Panc1 (cell line): ENCODE data around the gene ACOXL. TPM values are rescaled to one million over a fixed set of nuclear protein-coding genes. Genes with fewer than 3 reads are reported as not detected.

Source experiments
- ATAC-seq: fragments of 200-7000 bp; cut with Tn5 transposase; 2 replicates; pipeline ENCODE4 v1.9.1; 2020; ENCODE audit warnings: mild to moderate bottlenecking, moderate library complexity
- BruUV-seq: library from RNA; stranded (reverse); fragments of 400-500 nt; replicated peaks from 2 replicates; lab custom pipeline; 2021; lab: Mats Ljungman, UMichigan
- CTCF ChIA-PET: fragments of 300-600 bp; sonication (Branson Sonifier 250); formaldehyde crosslinking; loops from one replicate; lab custom pipeline; 2022; ENCODE audit warnings: antibody characterized with exemption; lab: Charles Lee
- POLR2A ChIA-PET: fragments of 300-600 bp; sonication (Branson Sonifier 250); formaldehyde crosslinking; loops from one replicate; lab custom pipeline; 2022; ENCODE audit warnings: antibody characterized with exemption; lab: Charles Lee
- DNase-seq: peaks from one replicate; pipeline ENCODE4 v3.0.0-alpha.2; 2010; ENCODE audit warnings: low read depth, low spot score
- H3K27ac ChIP-seq: 2 replicates; pipeline ENCODE4 v1.5.1; 2011; ENCODE audit warnings: mild to moderate bottlenecking, low read length, inconsistent platforms
- H3K27me3 ChIP-seq: fragments of 200-500 bp; sonication (Bioruptor generic); 2 replicates; pipeline ENCODE4 v1.6.0; 2014; ENCODE audit warnings: low read length, inconsistent platforms; ENCODE audit not compliant: control insufficient read depth, insufficient read depth
- H3K36me3 ChIP-seq: fragments of 200-500 bp; sonication (Bioruptor generic); 2 replicates; pipeline ENCODE4 v1.5.1; 2014; ENCODE audit warnings: inconsistent platforms, mild to moderate bottlenecking, low read length, moderate library complexity; ENCODE audit not compliant: control insufficient read depth, insufficient read depth
- H3K4me1 ChIP-seq: 2 replicates; pipeline ENCODE4 v1.5.1; 2011; ENCODE audit warnings: inconsistent platforms, mild to moderate bottlenecking, low read length, moderate library complexity; ENCODE audit not compliant: control insufficient read depth, insufficient read depth
- H3K4me3 ChIP-seq, 2 experiments: 2 replicates each; pipeline ENCODE4 v1.5.1; 2011 to 2012; ENCODE audit warnings: low read depth in 2 of 2, low read length in 2 of 2, mild to moderate bottlenecking in 2 of 2, inconsistent platforms in 1 of 2, moderate library complexity in 1 of 2
- H3K9me3 ChIP-seq: fragments of 200-500 bp; sonication (Bioruptor generic); 2 replicates; pipeline ENCODE4 v1.5.1; 2014; ENCODE audit warnings: low read depth, mild to moderate bottlenecking, inconsistent platforms, low read length, moderate library complexity; ENCODE audit not compliant: control insufficient read depth, insufficient read depth
- POLR2AphosphoS5 ChIP-seq: IDR thresholded peaks from 2 replicates; pipeline ENCODE4 v1.6.1; 2012; ENCODE audit warnings: mild to moderate bottlenecking, low read depth, low read length, moderate library complexity
- SIN3A ChIP-seq: IDR thresholded peaks from 2 replicates; pipeline ENCODE4 v1.6.1; 2012; ENCODE audit warnings: low read depth, mild to moderate bottlenecking, low read length, moderate library complexity, borderline replicate concordance; ENCODE audit not compliant: insufficient read depth
- TCF7L2 ChIP-seq: IDR thresholded peaks from 2 replicates; pipeline ENCODE4 v1.6.1; 2011; ENCODE audit warnings: mild to moderate bottlenecking, low read depth, low read length, inconsistent platforms
- in situ Hi-C: cut with HindIII; loops from 2 replicates; pipeline ENCODE4 v1.10.0; 2016; ENCODE audit warnings: low sequenced_read_pairs, low pct_unique_long_range_greater_than_20kb
- intact Hi-C: fragments of 100-400 bp; cut with micrococcal nuclease; formaldehyde crosslinking; loops from one replicate; pipeline ENCODE4 v1.10.0; 2022; ENCODE audit not compliant: unreplicated experiment
- total RNA-seq: library from RNA; stranded (reverse); gene quantifications from one replicate; pipeline ENCODE4 v1.2.1, GENCODE V29; 2021; ENCODE audit not compliant: unreplicated experiment
- TF ChIP-seq, protein P1 (sequence below), 2 experiments: IDR thresholded peaks; 2 replicates each; pipeline ENCODE4 v1.6.1; 2011 to 2012; ENCODE audit warnings: low read depth in 2 of 2, control low read depth in 1 of 2, low read length in 1 of 2, mild to moderate bottlenecking in 1 of 2, moderate library complexity in 1 of 2; ENCODE audit not compliant: insufficient read depth in 1 of 2
- TF ChIP-seq, protein P2 (sequence below): fragments of 450-650 bp; IDR thresholded peaks from 2 replicates; pipeline ENCODE4 v1.5.1; 2017; ENCODE audit warnings: mild to moderate bottlenecking

Gene ACOXL
- total RNA-seq, 1 experiment from 2014 or later: 4.9 TPM

DNA sequence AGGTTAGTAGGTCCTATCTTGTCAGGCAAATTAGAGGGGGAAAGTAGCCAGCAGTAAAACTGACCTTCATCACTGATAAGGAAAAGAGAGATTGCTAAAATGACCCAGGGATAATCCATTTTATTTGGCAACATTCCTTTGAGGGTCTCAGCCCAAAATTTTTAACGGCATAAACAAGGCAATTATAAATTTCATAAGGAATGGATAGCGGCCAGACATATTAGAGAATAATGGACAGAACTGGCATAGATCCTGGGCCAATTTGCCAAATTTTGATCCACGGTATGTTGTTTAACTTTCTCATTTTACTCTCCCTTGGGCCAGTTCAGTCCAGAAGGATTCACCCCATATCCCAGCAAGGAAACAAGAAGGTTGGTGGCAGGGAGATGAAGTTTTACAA is 217.9 kb downstream of the ACOXL start:
- ATAC-seq: no peak
- TF ChIP-seq, protein P1, sequence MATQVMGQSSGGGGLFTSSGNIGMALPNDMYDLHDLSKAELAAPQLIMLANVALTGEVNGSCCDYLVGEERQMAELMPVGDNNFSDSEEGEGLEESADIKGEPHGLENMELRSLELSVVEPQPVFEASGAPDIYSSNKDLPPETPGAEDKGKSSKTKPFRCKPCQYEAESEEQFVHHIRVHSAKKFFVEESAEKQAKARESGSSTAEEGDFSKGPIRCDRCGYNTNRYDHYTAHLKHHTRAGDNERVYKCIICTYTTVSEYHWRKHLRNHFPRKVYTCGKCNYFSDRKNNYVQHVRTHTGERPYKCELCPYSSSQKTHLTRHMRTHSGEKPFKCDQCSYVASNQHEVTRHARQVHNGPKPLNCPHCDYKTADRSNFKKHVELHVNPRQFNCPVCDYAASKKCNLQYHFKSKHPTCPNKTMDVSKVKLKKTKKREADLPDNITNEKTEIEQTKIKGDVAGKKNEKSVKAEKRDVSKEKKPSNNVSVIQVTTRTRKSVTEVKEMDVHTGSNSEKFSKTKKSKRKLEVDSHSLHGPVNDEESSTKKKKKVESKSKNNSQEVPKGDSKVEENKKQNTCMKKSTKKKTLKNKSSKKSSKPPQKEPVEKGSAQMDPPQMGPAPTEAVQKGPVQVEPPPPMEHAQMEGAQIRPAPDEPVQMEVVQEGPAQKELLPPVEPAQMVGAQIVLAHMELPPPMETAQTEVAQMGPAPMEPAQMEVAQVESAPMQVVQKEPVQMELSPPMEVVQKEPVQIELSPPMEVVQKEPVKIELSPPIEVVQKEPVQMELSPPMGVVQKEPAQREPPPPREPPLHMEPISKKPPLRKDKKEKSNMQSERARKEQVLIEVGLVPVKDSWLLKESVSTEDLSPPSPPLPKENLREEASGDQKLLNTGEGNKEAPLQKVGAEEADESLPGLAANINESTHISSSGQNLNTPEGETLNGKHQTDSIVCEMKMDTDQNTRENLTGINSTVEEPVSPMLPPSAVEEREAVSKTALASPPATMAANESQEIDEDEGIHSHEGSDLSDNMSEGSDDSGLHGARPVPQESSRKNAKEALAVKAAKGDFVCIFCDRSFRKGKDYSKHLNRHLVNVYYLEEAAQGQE (IDR thresholded peaks at IDR 0.05; ENCODE audit: insufficient read depth in 1 of 2, low read depth in 2 of 2, low read length in 1 of 2): no peak
- TF ChIP-seq, protein P2, sequence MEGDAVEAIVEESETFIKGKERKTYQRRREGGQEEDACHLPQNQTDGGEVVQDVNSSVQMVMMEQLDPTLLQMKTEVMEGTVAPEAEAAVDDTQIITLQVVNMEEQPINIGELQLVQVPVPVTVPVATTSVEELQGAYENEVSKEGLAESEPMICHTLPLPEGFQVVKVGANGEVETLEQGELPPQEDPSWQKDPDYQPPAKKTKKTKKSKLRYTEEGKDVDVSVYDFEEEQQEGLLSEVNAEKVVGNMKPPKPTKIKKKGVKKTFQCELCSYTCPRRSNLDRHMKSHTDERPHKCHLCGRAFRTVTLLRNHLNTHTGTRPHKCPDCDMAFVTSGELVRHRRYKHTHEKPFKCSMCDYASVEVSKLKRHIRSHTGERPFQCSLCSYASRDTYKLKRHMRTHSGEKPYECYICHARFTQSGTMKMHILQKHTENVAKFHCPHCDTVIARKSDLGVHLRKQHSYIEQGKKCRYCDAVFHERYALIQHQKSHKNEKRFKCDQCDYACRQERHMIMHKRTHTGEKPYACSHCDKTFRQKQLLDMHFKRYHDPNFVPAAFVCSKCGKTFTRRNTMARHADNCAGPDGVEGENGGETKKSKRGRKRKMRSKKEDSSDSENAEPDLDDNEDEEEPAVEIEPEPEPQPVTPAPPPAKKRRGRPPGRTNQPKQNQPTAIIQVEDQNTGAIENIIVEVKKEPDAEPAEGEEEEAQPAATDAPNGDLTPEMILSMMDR: no peak
- no peak for TF ChIP-seq POLR2AphosphoS5
- TF ChIP-seq SIN3A: no peak
- no peak for TF ChIP-seq TCF7L2
- Histone ChIP-seq H3K27ac (no peak overlapping the region), H3K36me3 (no peaks in the 10 kb centered on the region), H3K4me1 (no peaks in the 10 kb centered on the region), H3K27me3 (peaks cover 12% of the 10 kb centered on the region), H3K4me3 (no peak overlapping the region), H3K9me3 (no peaks in the 10 kb centered on the region)
- ChIA-PET POLR2A (no interaction called here), CTCF (no interaction called here)
- DNase-seq: no peak
- no TSS peak for BruUV-seq
- intact Hi-C loops (no loop called here), in situ Hi-C loops (no loop called here)

DNA sequence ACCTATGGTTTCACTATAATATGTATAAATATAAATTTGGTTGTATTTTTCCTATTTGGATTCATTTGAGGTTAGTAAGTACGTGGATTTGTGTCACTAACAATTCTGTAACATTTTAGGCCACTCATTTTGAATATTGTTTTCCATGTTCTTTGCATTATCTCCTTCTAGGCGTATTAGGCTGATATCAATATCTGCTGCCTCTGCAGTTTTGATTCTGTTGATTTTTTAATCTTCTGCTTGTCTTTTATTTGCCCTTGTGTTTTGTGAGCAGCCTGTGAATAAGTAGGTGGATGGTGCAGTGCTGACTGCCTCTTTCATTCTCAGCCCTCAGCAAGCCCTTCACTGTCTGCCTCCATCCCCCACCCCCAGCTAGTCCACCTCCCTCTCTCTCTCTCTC is 222.7 kb downstream of the ACOXL start:
- CTCF ChIA-PET: no interaction called here
- intact Hi-C loops (no loop called here), in situ Hi-C loops (no loop called here)
- Histone ChIP-seq H3K36me3 (no peaks in the 10 kb centered on the region), H3K27me3 (peaks cover 12% of the 10 kb centered on the region), H3K4me1 (no peaks in the 10 kb centered on the region), H3K4me3 (no peak overlapping the region), H3K27ac (no peak overlapping the region), H3K9me3 (no peaks in the 10 kb centered on the region)
- no peak for DNase-seq
- ATAC-seq: no peak
- no TSS peak for BruUV-seq
- POLR2A ChIA-PET: no interaction called here
- no peak for TF ChIP-seq TCF7L2
- no peak for TF ChIP-seq SIN3A
- TF ChIP-seq, protein P1 (IDR thresholded peaks at IDR 0.05; ENCODE audit: insufficient read depth in 1 of 2, low read depth in 2 of 2, low read length in 1 of 2): no peak
- TF ChIP-seq, protein P2: no peak
- TF ChIP-seq POLR2AphosphoS5: no peak
